Endothelial cell of umbilical vein (primary cell): ENCODE measurements around the gene CDX1. TPM values are rescaled to one million over a fixed set of nuclear protein-coding genes. Genes with fewer than 3 reads are reported as not detected.

Source experiments
- BruUV-seq: library from RNA; stranded (reverse); fragments of 400-500 nt; replicated peaks from 2 replicates; lab custom pipeline; 2021; lab: Mats Ljungman, UMichigan
- CTCF ChIA-PET: fragments of 300-600, 350-600 bp; sonication (Branson Sonifier 250); formaldehyde crosslinking; loops from one replicate; lab custom pipeline; 2021; ENCODE audit warnings: antibody characterized with exemption, inconsistent platforms; lab: Charles Lee
- POLR2A ChIA-PET: fragments of 300-600, 350-600 bp; sonication (Branson Sonifier 250); formaldehyde crosslinking; loops from one replicate; lab custom pipeline; 2021; ENCODE audit warnings: antibody characterized with exemption, inconsistent platforms; lab: Charles Lee
- DNase-seq: peaks from one replicate; pipeline ENCODE4 v3.0.0-alpha.2; 2011; ENCODE audit warnings: low read depth, low spot score
- FAIRE-seq: peaks from 2 replicates; lab custom pipeline; 2011; peaks lifted over from hg19 to GRCh38; lab: Jason Lieb, UNC
- H2AFZ ChIP-seq: 2 replicates; pipeline ENCODE4 v1.6.0; 2012; ENCODE audit warnings: low read depth, low read length, control low read depth, inconsistent platforms
- H3K27ac ChIP-seq: 2 replicates; pipeline ENCODE4 v1.5.1; 2011; ENCODE audit warnings: low read depth, mild to moderate bottlenecking, control low read depth, low read length, moderate library complexity; ENCODE audit not compliant: insufficient read depth
- H3K27me3 ChIP-seq, 2 experiments: 2 replicates each; pipeline versions ENCODE4 v1.6.0 to v1.6.1; 2011; ENCODE audit warnings: low read length in 2 of 2, mixed read lengths in 1 of 2; ENCODE audit not compliant: control insufficient read depth in 2 of 2, insufficient read depth in 2 of 2
- H3K36me3 ChIP-seq, 2 experiments: 2 replicates in 1 of 2; 3 replicates in 1 of 2; pipeline ENCODE4 v1.5.1; 2011; ENCODE audit warnings: low read length in 2 of 2, mild to moderate bottlenecking in 1 of 2, moderate library complexity in 1 of 2; ENCODE audit not compliant: control insufficient read depth in 2 of 2, insufficient read depth in 2 of 2; ENCODE audit errors: extremely low read depth in 1 of 2
- H3K4me1 ChIP-seq: 3 replicates; pipeline ENCODE4 v1.5.1; 2011; ENCODE audit warnings: mild to moderate bottlenecking, low read length; ENCODE audit not compliant: control insufficient read depth, insufficient read depth; ENCODE audit errors: extremely low read depth
- H3K4me2 ChIP-seq: 2 replicates; pipeline ENCODE4 v1.6.1; 2011; ENCODE audit warnings: low read length, control low read depth, mixed read lengths; ENCODE audit not compliant: insufficient read depth
- H3K4me3 ChIP-seq, 3 experiments: fragments of 200-600 bp in 1 of 3; sonication (generic), shearing (Covaris generic) in 1 of 3; replicated peaks in 1 of 3; 2 replicates each; pipeline ENCODE4 v1.5.1; 2011 to 2016; ENCODE audit warnings: control low read depth in 3 of 3, low read length in 3 of 3, mild to moderate bottlenecking in 2 of 3, inconsistent platforms in 1 of 3, low read depth in 1 of 3, moderate library complexity in 1 of 3; ENCODE audit not compliant: insufficient read depth in 1 of 3
- H3K79me2 ChIP-seq: 2 replicates; pipeline ENCODE4 v1.6.0; 2012; ENCODE audit warnings: low read length, inconsistent platforms; ENCODE audit not compliant: control insufficient read depth, insufficient read depth
- H3K9ac ChIP-seq: replicated peaks from 2 replicates; pipeline ENCODE3; 2011; ENCODE audit warnings: low read length, control low read depth; ENCODE audit not compliant: insufficient read depth; ENCODE audit errors: extremely low read depth
- H3K9me1 ChIP-seq: replicated peaks from 3 replicates; pipeline ENCODE4 v1.6.0; 2011; ENCODE audit warnings: mild to moderate bottlenecking, low read length; ENCODE audit not compliant: control insufficient read depth, insufficient read depth; ENCODE audit errors: extremely low read depth
- H3K9me3 ChIP-seq: replicated peaks from 2 replicates; pipeline ENCODE4 v1.5.1; 2012; ENCODE audit warnings: low read length, inconsistent platforms; ENCODE audit not compliant: control insufficient read depth, insufficient read depth
- H4K20me1 ChIP-seq: replicated peaks from 2 replicates; pipeline ENCODE3; 2011; ENCODE audit warnings: mild to moderate bottlenecking, low read length; ENCODE audit not compliant: control insufficient read depth, insufficient read depth; ENCODE audit errors: extremely low read depth
- EZH2 ChIP-seq: IDR thresholded peaks from 2 replicates; pipeline ENCODE4 v1.6.1; 2012; ENCODE audit warnings: borderline replicate concordance, low read depth, mild to moderate bottlenecking, moderate library complexity, low read length, inconsistent platforms; ENCODE audit not compliant: severe bottlenecking
- FOS ChIP-seq: IDR thresholded peaks from 2 replicates; pipeline ENCODE4 v1.6.1; 2011; ENCODE audit warnings: mild to moderate bottlenecking, low read length, moderate library complexity, borderline replicate concordance; ENCODE audit not compliant: insufficient read depth
- GATA2 ChIP-seq: IDR thresholded peaks from 2 replicates; pipeline ENCODE4 v1.7.0; 2011; ENCODE audit warnings: low read depth, mild to moderate bottlenecking, moderate library complexity, mixed read lengths, low read length; ENCODE audit not compliant: insufficient read length, insufficient read depth
- JUN ChIP-seq: IDR thresholded peaks from 2 replicates; pipeline ENCODE4 v1.6.1; 2011; ENCODE audit warnings: borderline replicate concordance, low read depth; ENCODE audit not compliant: insufficient read length, insufficient read depth
- MAX ChIP-seq: IDR thresholded peaks from 2 replicates; pipeline ENCODE4 v1.6.1; 2011; ENCODE audit not compliant: insufficient read depth, insufficient read length
- MYC ChIP-seq: IDR thresholded peaks from one replicate; pipeline ENCODE4 v1.6.1; 2011; ENCODE audit warnings: mild to moderate bottlenecking, low read depth, low read length
- POLR2A ChIP-seq: IDR thresholded peaks from 2 replicates; pipeline ENCODE4 v1.6.1; 2012; ENCODE audit warnings: low read depth, mild to moderate bottlenecking, control low read depth, low read length
- POLR2AphosphoS5 ChIP-seq: IDR thresholded peaks from 2 replicates; pipeline ENCODE4 v1.6.1; 2012; ENCODE audit warnings: low read depth, mild to moderate bottlenecking, control low read depth, low read length, moderate library complexity; ENCODE audit not compliant: insufficient read depth
- dilution Hi-C: fragments of 300-500 bp; cut with MboI; formaldehyde crosslinking; loops from one replicate; pipeline ENCODE4 v1.15.0; 2019; ENCODE audit warnings: low sequenced_read_pairs; ENCODE audit not compliant: extremely low pct_ligation_motif_present
- intact Hi-C: fragments of 100-400 bp; cut with micrococcal nuclease; formaldehyde crosslinking; loops from one replicate; pipeline ENCODE4 v1.10.0; 2022
- polyA plus RNA-seq, 4 experiments: library from polyadenylated mRNA; depleted of rRNA in 3 of 4; stranded (reverse) in 3 of 4; unstranded in 1 of 4; fragments of >200 nt; gene quantifications; 2 replicates each; pipeline versions ENCODE4 v1.2.1 to v1.2.3, GENCODE V29; 2011 to 2012; ENCODE audit warnings: missing spikeins in 1 of 4
- total RNA-seq: library from RNA; stranded (reverse); gene quantifications from 2 replicates; pipeline ENCODE4 v1.2.3, GENCODE V29; 2021
- TF ChIP-seq, protein P1 (sequence below), 2 donors: IDR thresholded peaks; 1 replicate in 1 of 2; 2 replicates in 1 of 2; pipeline ENCODE4 v1.5.1; 2011; ENCODE audit warnings: low read length in 2 of 2, mild to moderate bottlenecking in 2 of 2, moderate library complexity in 2 of 2, control low read depth in 1 of 2, inconsistent platforms in 1 of 2, low read depth in 1 of 2; ENCODE audit not compliant: insufficient read depth in 1 of 2; ENCODE audit errors: extremely low read depth in 1 of 2

CDX1 gene
- total and polyA plus RNA-seq, 2 donors (not counting 3 experiments of a cell fraction or from before 2014, with no cell fraction given), result not detected

GRCh38 chr5:150159741-150160179 is 6.8 kb upstream of the CDX1 start:
- Histone ChIP-seq H4K20me1 (no peaks in the 10 kb centered on the region), H3K9me3 (no peaks in the 10 kb centered on the region), H3K27ac (no peak overlapping the region), H3K27me3 (no peaks in the 10 kb centered on the region), H3K4me3 (no peak overlapping the region), H3K9ac (no peak overlapping the region), H3K4me1 (peaks cover 5% of the 10 kb centered on the region), H3K36me3 (no peaks in the 10 kb centered on the region), H3K4me2 (no peak overlapping the region), H3K79me2 (no peaks in the 10 kb centered on the region), H2AFZ (no peak overlapping the region), H3K9me1 (no peaks in the 10 kb centered on the region)
- CTCF ChIA-PET, result interaction anchor here (0.8 to 3.7 kb wide), 2 partner anchors 55 to 58 kb away, joined by 3 to 14 read pairs; no protein-coding TSS in a partner anchor
- intact Hi-C loops (loop anchor here (2.0 kb wide), 1 partner anchor 15 kb away; no protein-coding TSS in a partner anchor), dilution Hi-C loops (no loop called here)
- no peak for DNase-seq
- POLR2A ChIA-PET, result no interaction called here
- TF ChIP-seq JUN, result no peak
- TF ChIP-seq EZH2, result no peak
- TF ChIP-seq GATA2, result no peak
- no peak for TF ChIP-seq POLR2A
- TF ChIP-seq, protein P1, sequence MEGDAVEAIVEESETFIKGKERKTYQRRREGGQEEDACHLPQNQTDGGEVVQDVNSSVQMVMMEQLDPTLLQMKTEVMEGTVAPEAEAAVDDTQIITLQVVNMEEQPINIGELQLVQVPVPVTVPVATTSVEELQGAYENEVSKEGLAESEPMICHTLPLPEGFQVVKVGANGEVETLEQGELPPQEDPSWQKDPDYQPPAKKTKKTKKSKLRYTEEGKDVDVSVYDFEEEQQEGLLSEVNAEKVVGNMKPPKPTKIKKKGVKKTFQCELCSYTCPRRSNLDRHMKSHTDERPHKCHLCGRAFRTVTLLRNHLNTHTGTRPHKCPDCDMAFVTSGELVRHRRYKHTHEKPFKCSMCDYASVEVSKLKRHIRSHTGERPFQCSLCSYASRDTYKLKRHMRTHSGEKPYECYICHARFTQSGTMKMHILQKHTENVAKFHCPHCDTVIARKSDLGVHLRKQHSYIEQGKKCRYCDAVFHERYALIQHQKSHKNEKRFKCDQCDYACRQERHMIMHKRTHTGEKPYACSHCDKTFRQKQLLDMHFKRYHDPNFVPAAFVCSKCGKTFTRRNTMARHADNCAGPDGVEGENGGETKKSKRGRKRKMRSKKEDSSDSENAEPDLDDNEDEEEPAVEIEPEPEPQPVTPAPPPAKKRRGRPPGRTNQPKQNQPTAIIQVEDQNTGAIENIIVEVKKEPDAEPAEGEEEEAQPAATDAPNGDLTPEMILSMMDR (IDR thresholded peaks at IDR 0.05; ENCODE audit: extremely low read depth in 1 of 2, insufficient read depth in 1 of 2, low read depth in 1 of 2, low read length in 2 of 2), result no peak
- TF ChIP-seq MAX, result no peak
- TF ChIP-seq FOS, result no peak
- TF ChIP-seq MYC, result no peak
- TF ChIP-seq POLR2AphosphoS5, result no peak
- BruUV-seq, result no TSS peak
- no peak for FAIRE-seq
